SK-N-SH (cell line): ENCODE measurements around the gene DHDH. TPM values are rescaled to one million over a fixed set of nuclear protein-coding genes. Genes with fewer than 3 reads are reported as not detected.

Source experiments
- CTCF ChIA-PET: fragments of 300-600, 350-600 bp; formaldehyde crosslinking; extraction: SDS; loops from one replicate; lab custom pipeline; 2021; lab: Yijun Ruan, JAX
- POLR2A ChIA-PET: fragments of 350-600 bp; sonication (Branson Sonifier 250); formaldehyde crosslinking; extraction: SDS; loops from one replicate; lab custom pipeline; 2020; ENCODE audit warnings: antibody characterized with exemption, inconsistent platforms; lab: Yijun Ruan, JAX
- DNase-seq: peaks from one replicate; pipeline ENCODE4 v3.0.0; 2012
- H2AFZ ChIP-seq: fragments of 200-600 bp; sonication (generic); 2 replicates; pipeline ENCODE4 v1.8.1; 2016; ENCODE audit warnings: antibody characterized with exemption, mild to moderate bottlenecking, low read depth
- H3F3A ChIP-seq: fragments of 200-600 bp; sonication (generic); replicated peaks from 2 replicates; pipeline ENCODE3; 2016; ENCODE audit warnings: antibody characterized with exemption, mild to moderate bottlenecking; ENCODE audit not compliant: insufficient read depth
- H3K27ac ChIP-seq, 2 experiments: fragments of 200-500 bp in 1 of 2; fragments of 200-600 bp in 1 of 2; sonication (Bioruptor generic) in 1 of 2; sonication (generic), shearing (Covaris generic) in 1 of 2; 2 replicates each; pipeline versions ENCODE4 v1.5.1 to v1.6.1; 2014 to 2016; ENCODE audit warnings: low read depth in 2 of 2, inconsistent platforms in 1 of 2, low read length in 1 of 2, mild to moderate bottlenecking in 1 of 2, mixed read lengths in 1 of 2
- H3K27me3 ChIP-seq: fragments of 200-600 bp; sonication (generic), shearing (Covaris generic); 2 replicates; pipeline ENCODE4 v1.6.1; 2016; ENCODE audit warnings: mixed run types; ENCODE audit not compliant: insufficient read depth
- H3K36me3 ChIP-seq, 2 experiments: fragments of 200-500 bp in 1 of 2; fragments of 200-600 bp in 1 of 2; sonication (Bioruptor generic) in 1 of 2; sonication (generic) in 1 of 2; replicated peaks in 1 of 2; 2 replicates each; pipeline versions ENCODE3 to v1.5.1; 2014 to 2016; ENCODE audit warnings: low read length in 1 of 2, mild to moderate bottlenecking in 1 of 2; ENCODE audit not compliant: insufficient read depth in 2 of 2, control insufficient read depth in 1 of 2
- H3K4me1 ChIP-seq, 2 experiments: fragments of 200-500 bp in 1 of 2; fragments of 200-600 bp in 1 of 2; sonication (Bioruptor generic) in 1 of 2; sonication (generic), shearing (Covaris generic) in 1 of 2; 2 replicates each; pipeline versions ENCODE4 v1.5.1 to v1.6.1; 2014 to 2016; ENCODE audit warnings: low read depth in 1 of 2, low read length in 1 of 2, mixed run types in 1 of 2; ENCODE audit not compliant: insufficient read depth in 2 of 2, control insufficient read depth in 1 of 2
- H3K4me2 ChIP-seq: fragments of 200-600 bp; sonication (generic), shearing (Covaris generic); 2 replicates; pipeline ENCODE4 v1.6.1; 2017; ENCODE audit warnings: mixed run types
- H3K4me3 ChIP-seq, 2 experiments: fragments of 200-500 bp in 1 of 2; fragments of 200-600 bp in 1 of 2; sonication (Bioruptor generic) in 1 of 2; sonication (generic), shearing (Covaris generic) in 1 of 2; 2 replicates each; pipeline versions ENCODE4 v1.5.1 to v1.8.1; 2014 to 2016; ENCODE audit warnings: low read depth in 2 of 2, inconsistent platforms in 1 of 2, low read length in 1 of 2, mild to moderate bottlenecking in 1 of 2, mixed read lengths in 1 of 2, moderate library complexity in 1 of 2
- H3K79me2 ChIP-seq: fragments of 200-600 bp; sonication (generic); 2 replicates; pipeline ENCODE4 v1.8.1; 2017; ENCODE audit warnings: mild to moderate bottlenecking; ENCODE audit not compliant: insufficient read depth
- H3K9ac ChIP-seq: fragments of 200-600 bp; sonication (generic); 2 replicates; pipeline ENCODE4 v1.6.1; 2017; ENCODE audit warnings: mixed run types
- H3K9me2 ChIP-seq: fragments of 200-600 bp; sonication (generic); 2 replicates; pipeline ENCODE4 v1.6.1; 2017; ENCODE audit warnings: mixed run types
- H3K9me3 ChIP-seq: fragments of 200-600 bp; sonication (generic); 2 replicates; pipeline ENCODE4 v1.6.1; 2017; ENCODE audit warnings: mixed run types, mild to moderate bottlenecking, moderate library complexity
- H4K20me1 ChIP-seq: fragments of 200-600 bp; sonication (generic); 2 replicates; pipeline ENCODE4 v1.6.1; 2017; ENCODE audit warnings: mild to moderate bottlenecking, mixed run types; ENCODE audit not compliant: insufficient read depth
- CTCF ChIP-seq: fragments of 200-600 bp; sonication (generic); IDR thresholded peaks from 2 replicates; pipeline ENCODE4 v1.6.1; 2017; ENCODE audit warnings: antibody characterized with exemption, mild to moderate bottlenecking, moderate library complexity
- ELF1 ChIP-seq: IDR thresholded peaks from 2 replicates; pipeline ENCODE4 v1.4.0; 2012
- EP300 ChIP-seq, 2 experiments: IDR thresholded peaks; 2 replicates each; pipeline versions ENCODE4 v1.4.0 to v1.6.1; 2012; ENCODE audit warnings: borderline replicate concordance in 1 of 2, low read depth in 1 of 2, low read length in 1 of 2
- EZH2phosphoT487 ChIP-seq: fragments of 200-600 bp; sonication (generic); IDR thresholded peaks from 2 replicates; pipeline ENCODE4 v1.6.1; 2017; ENCODE audit warnings: low read depth, mixed run types, mild to moderate bottlenecking, antibody characterized with exemption, moderate library complexity, borderline replicate concordance
- FOSL2 ChIP-seq: IDR thresholded peaks from 2 replicates; pipeline ENCODE4 v1.4.0; 2012; ENCODE audit warnings: low read depth, mild to moderate bottlenecking, moderate library complexity, borderline replicate concordance
- GATA2 ChIP-seq: sonication (generic); formaldehyde crosslinking; IDR thresholded peaks from 2 replicates; pipeline ENCODE4 v1.5.0; 2020; ENCODE audit warnings: mild to moderate bottlenecking, missing genetic modification reagents
- IRF3 ChIP-seq: fragments of 150-350 bp; IDR thresholded peaks from 2 replicates; pipeline ENCODE4 v1.6.1; 2016; ENCODE audit warnings: mild to moderate bottlenecking, low read depth, low read length
- JUND ChIP-seq: IDR thresholded peaks from 2 replicates; pipeline ENCODE4 v1.4.0; 2012
- MAX ChIP-seq: IDR thresholded peaks from 2 replicates; pipeline ENCODE4 v1.4.0; 2012; ENCODE audit warnings: low read depth
- MEF2A ChIP-seq: IDR thresholded peaks from 2 replicates; pipeline ENCODE4 v1.4.0; 2012; ENCODE audit warnings: low read depth, borderline replicate concordance
- NFIC ChIP-seq: IDR thresholded peaks from 2 replicates; pipeline ENCODE4 v1.4.0; 2012; ENCODE audit warnings: borderline replicate concordance
- PBX3 ChIP-seq: IDR thresholded peaks from 2 replicates; pipeline ENCODE4; 2012
- POLR2AphosphoS5 ChIP-seq: IDR thresholded peaks from 2 replicates; pipeline ENCODE4 v1.6.1; 2012; ENCODE audit warnings: low read depth, low read length
- RAD21 ChIP-seq: IDR thresholded peaks from 2 replicates; pipeline ENCODE4 v1.6.1; 2012; ENCODE audit warnings: mild to moderate bottlenecking, low read length
- RCOR1 ChIP-seq: fragments of 150-350 bp; IDR thresholded peaks from 2 replicates; pipeline ENCODE4 v1.6.1; 2017; ENCODE audit warnings: antibody characterized with exemption, low read length
- RFX5 ChIP-seq: IDR thresholded peaks from 2 replicates; pipeline ENCODE4 v1.6.1; 2012; ENCODE audit warnings: mild to moderate bottlenecking, improper control_type of control experiment, low read length
- RXRA ChIP-seq: IDR thresholded peaks from 2 replicates; pipeline ENCODE4 v1.4.0; 2012; ENCODE audit warnings: low read depth, mild to moderate bottlenecking, borderline replicate concordance
- SMC3 ChIP-seq: IDR thresholded peaks from 2 replicates; pipeline ENCODE4 v1.6.1; 2012; ENCODE audit warnings: low read depth, low read length, improper control_type of control experiment
- TCF12 ChIP-seq: IDR thresholded peaks from 2 replicates; pipeline ENCODE4 v1.4.0; 2012
- TEAD4 ChIP-seq: IDR thresholded peaks from 2 replicates; pipeline ENCODE4 v1.4.0; 2012; ENCODE audit warnings: mild to moderate bottlenecking, borderline replicate concordance; ENCODE audit not compliant: insufficient read depth
- WGBS: methylation state at CpG from one replicate; pipeline ENCODE4 v1.1.6; 2017; ENCODE audit warnings: low lambda C conversion rate; 5-methylcytosine and 5-hydroxymethylcytosine counted together
- polyA plus RNA-seq, 3 experiments: library from polyadenylated mRNA; depleted of rRNA; stranded (reverse); fragments of >200 nt; gene quantifications; 2 replicates each; pipeline ENCODE4 v1.2.3, GENCODE V29; 2012

Gene DHDH
- polyA plus RNA-seq, 1 of the 3 experiments (the other 2 are of a cell fraction), result 0.72 TPM

- Histone ChIP-seq H3K4me1 (peaks cover 0 to 17% of the 10 kb centered on the region in 2 experiments; a peak in 1 of 4 replicates), H3F3A (peaks cover 8% of the 10 kb centered on the region), H3K9me3 (no peaks in the 10 kb centered on the region), H3K27ac (peak overlapping the region; percentile 58 to 82), H3K4me2 (peak overlapping the region; percentile 100), H3K79me2 (peaks cover 80% of the 10 kb centered on the region), H3K27me3 (no peaks in the 10 kb centered on the region), H3K9me2 (no peaks in the 10 kb centered on the region), H3K36me3 (peaks cover 0 to 15% of the 10 kb centered on the region in 2 experiments), H4K20me1 (no peaks in the 10 kb centered on the region), H3K9ac (peak overlapping the region; percentile 96), H2AFZ (peak overlapping the region; percentile 69), H3K4me3 (peak overlapping the region; percentile 74 to 99)
- WGBS, result under 1% methylated on average over 17 of the region's 20 CpGs
- ChIA-PET POLR2A (interaction anchor here (0.9 to 1.1 kb wide), 2 partner anchors 9 to 27 kb away, joined by 3 to 5 read pairs; no protein-coding TSS in a partner anchor), CTCF (interaction anchor here (0.9 to 6.2 kb wide), 18 partner anchors 10 to 213 kb away, joined by 3 to 54 read pairs (median 10); partner anchors contain the start of gene FTL)
- TF ChIP-seq RXRA, result no peak
- TF ChIP-seq MAX, result peak; percentile 10; the same call in 1 of the 2 replicates
- DNase-seq, result peak; percentile 51
Observed at GRCh38 chr19:48992581-48993174, 59.2 kb downstream of the DHDH start.

- peaks cover 0 to 17% of the 10 kb centered on the region in 2 experiments; a peak in 1 of 4 replicates for H3K4me1 ChIP-seq
- peak; percentile 53; the same call in 1 of the 2 replicates for TF ChIP-seq RFX5
- no peak for TF ChIP-seq RXRA
- no peak for TF ChIP-seq MEF2A
- no peak for TF ChIP-seq SMC3
- TF ChIP-seq GATA2 (CRISPR knock-in tag), result no peak
- no peak for TF ChIP-seq TCF12
- TF ChIP-seq CTCF, result peak; percentile 81
- TF ChIP-seq IRF3, result peak; percentile 72; the same call in 1 of the 2 replicates
- TF ChIP-seq RCOR1, result peak; percentile 6; the same call in 1 of the 2 replicates
- peak; percentile 98 for TF ChIP-seq PBX3
- no peak; the same call in 1 of the 2 replicates for TF ChIP-seq NFIC
- TF ChIP-seq TEAD4, result no peak
- peak; percentile 43; the same call in 1 of the 2 replicates for TF ChIP-seq ELF1
- TF ChIP-seq EZH2phosphoT487, result no peak
- no peak; a peak in 1 of 4 replicates for TF ChIP-seq EP300 (IDR thresholded peaks at IDR 0.05; ENCODE audit: borderline replicate concordance in 1 of 2, low read depth in 1 of 2, low read length in 1 of 2)
- TF ChIP-seq POLR2AphosphoS5, result peak; percentile 97
- no peak for TF ChIP-seq JUND
- TF ChIP-seq MAX, result peak; percentile 95
- TF ChIP-seq RAD21, result no peak
- no peak for TF ChIP-seq FOSL2
Observed at GRCh38 chr19:48993175-48994034, 59.9 kb downstream of the DHDH start, which contains the start of the genes GYS1 and RUVBL2. TSS of gene GYS1 (minus strand) at chr19:48993309. CDS start at chr19:48993112, 197 bp downstream. TSS of gene RUVBL2 (plus strand) at chr19:48993887. CDS start at chr19:48993912, 25 bp downstream.

More at GRCh38 chr19:48993175-48994034, 59.9 kb downstream of the DHDH start, which contains the start of the genes GYS1 and RUVBL2:
- peaks cover 8% of the 10 kb centered on the region for H3F3A ChIP-seq
- peak within 1 kb of the TSS; percentile 100 for H3K4me2 ChIP-seq
- ChIA-PET CTCF (interaction anchor here (0.6 to 6.2 kb wide), 26 partner anchors 10 to 213 kb away, joined by 3 to 54 read pairs (median 5); partner anchors contain the start of genes FTL and KCNA7), POLR2A (interaction anchor here (0.5 to 1.1 kb wide), 4 partner anchors 10 to 343 kb away, joined by 3 to 5 read pairs (median 3); no protein-coding TSS in a partner anchor)
- no peaks in the 10 kb centered on the region for H3K9me2 ChIP-seq
- DNase-seq, result peak; percentile 99
- under 1% methylated on average over 42 of the region's 56 CpGs for WGBS
- peak within 1 kb of the TSS; percentile 69 for H2AFZ ChIP-seq
- no peaks in the 10 kb centered on the region for H4K20me1 ChIP-seq
- no peaks in the 10 kb centered on the region for H3K27me3 ChIP-seq
- H3K4me3 ChIP-seq, result peak within 1 kb of the TSS; percentile 74 to 99
- peaks cover 87% of the 10 kb centered on the region for H3K79me2 ChIP-seq
- H3K27ac ChIP-seq, result peak within 1 kb of the TSS; percentile 82 to 86
- H3K9ac ChIP-seq, result peak within 1 kb of the TSS; percentile 96
- peaks cover 0 to 9% of the 10 kb centered on the region in 2 experiments for H3K36me3 ChIP-seq
- H3K9me3 ChIP-seq, result no peaks in the 10 kb centered on the region
